Thyroid gland (tissue), 4 donors: ENCODE results near the gene NPNT. TPM values are rescaled to one million over a fixed set of nuclear protein-coding genes. Genes with fewer than 3 reads are reported as not detected.
A peak's percentile ranks its signal among the peaks of the same experiment; 100 is the strongest.

Source experiments
- DNase-seq, 2 donors: peaks; one replicate each; pipeline ENCODE4 v3.0.0-alpha.2; 2019
- H3K27ac ChIP-seq, 3 donors: fragments of 200-600 bp; sonication (generic); 1 replicate in 2 of 3; 2 replicates in 1 of 3; pipeline ENCODE4 v1.5.1; 2016 to 2019; ENCODE audit warnings: mild to moderate bottlenecking in 1 of 3, moderate library complexity in 1 of 3
- H3K27me3 ChIP-seq: fragments of 200-600 bp; sonication (generic); one replicate; pipeline ENCODE4 v1.5.1; 2019
- H3K36me3 ChIP-seq, 2 donors: fragments of 200-600 bp; sonication (generic); one replicate each; pipeline ENCODE4 v1.5.1; 2016 to 2019
- H3K4me1 ChIP-seq, 2 donors: fragments of 200-600 bp; sonication (generic); one replicate each; pipeline ENCODE4 v1.5.1; 2017 to 2019
- H3K4me3 ChIP-seq, 3 donors: fragments of 200-600 bp; sonication (generic); replicated peaks in 1 of 3; 1 replicate in 2 of 3; 2 replicates in 1 of 3; pipeline ENCODE4 v1.5.1; 2016; ENCODE audit warnings: mild to moderate bottlenecking in 1 of 3
- H3K9me3 ChIP-seq: fragments of 200-600 bp; sonication (generic); one replicate; pipeline ENCODE4 v1.5.1; 2017
- CTCF ChIP-seq, 6 experiments: fragments of 200-600 bp in 3 of 6; fragments of 450-650 bp in 3 of 6; sonication (generic) in 3 of 6; IDR thresholded peaks; one replicate each; pipeline ENCODE4 v1.5.1; 2016 to 2019; ENCODE audit warnings: antibody characterized with exemption in 6 of 6, mild to moderate bottlenecking in 2 of 6, inconsistent platforms in 1 of 6, moderate library complexity in 1 of 6
- POLR2A ChIP-seq, 2 donors: fragments of 450-650 bp; IDR thresholded peaks; one replicate each; pipeline ENCODE4 v1.6.1; 2017; ENCODE audit warnings: antibody characterized with exemption in 2 of 2, mild to moderate bottlenecking in 2 of 2, moderate library complexity in 1 of 2
- WGBS, 2 donors: methylation state at CpG; one replicate each; pipeline ENCODE4 v1.1.5; 2017; 5-methylcytosine and 5-hydroxymethylcytosine counted together
- intact Hi-C: fragments of 100-400 bp; cut with DNase I; formaldehyde crosslinking; loops from one replicate; pipeline ENCODE4 v1.15.1; 2023
- total RNA-seq, 4 donors: library from RNA; depleted of rRNA; stranded (reverse); fragments of >200 nt; gene quantifications; one replicate each; pipeline ENCODE4 v1.2.3, GENCODE V29; 2016

Gene NPNT
- total RNA-seq, 4 donors from 2014 or later = 630 to 907 (median 817) TPM

GRCh38 chr4:105937759-105938158 lies 42.5 kb downstream of the NPNT start:
- Histone ChIP-seq H3K36me3 (peaks cover 24 to 28% of the 10 kb centered on the region in 2 donors), H3K4me3 (no peak overlapping the region), H3K4me1 (peaks cover 17 to 32% of the 10 kb centered on the region in 2 donors), H3K9me3 (no peaks in the 10 kb centered on the region), H3K27me3 (no peaks in the 10 kb centered on the region), H3K27ac (peak overlapping the region; percentile 58 to 71 (median 67))
- DNase-seq = no peak
- WGBS, 2 donors = 39% methylated on average over 1 of the region's 1 CpG
- no peak for TF ChIP-seq POLR2A (IDR thresholded peaks at IDR 0.05)
- no peak for TF ChIP-seq CTCF (IDR thresholded peaks at IDR 0.05)
- intact Hi-C loops = no loop called here

GRCh38 chr4:105943234-105943633 lies 48.0 kb downstream of the NPNT start:
- Histone ChIP-seq H3K27me3 (no peaks in the 10 kb centered on the region), H3K27ac (no peak overlapping the region), H3K4me1 (peaks cover 6 to 8% of the 10 kb centered on the region in 2 donors), H3K4me3 (no peak overlapping the region), H3K9me3 (no peaks in the 10 kb centered on the region), H3K36me3 (peaks cover 39 to 49% of the 10 kb centered on the region in 2 donors)
- DNase-seq = no peak
- intact Hi-C loops = no loop called here
- TF ChIP-seq POLR2A (IDR thresholded peaks at IDR 0.05) = no peak
- WGBS, 2 donors = 90 to 94% methylated on average over 3 of the region's 3 CpGs

- WGBS, 2 donors = 26 to 40% methylated on average over 1 of the region's 1 CpG
- Histone ChIP-seq H3K4me1 (peaks cover 0 to 5% of the 10 kb centered on the region in 2 donors), H3K9me3 (no peaks in the 10 kb centered on the region), H3K27ac (peak overlapping the region in 1 of 3 donors; percentile 5), H3K36me3 (peaks cover 39 to 45% of the 10 kb centered on the region in 2 donors), H3K4me3 (no peak overlapping the region), H3K27me3 (no peaks in the 10 kb centered on the region)
- DNase-seq = peak; percentile 33 to 40
- TF ChIP-seq CTCF (IDR thresholded peaks at IDR 0.05) = no peak
- TF ChIP-seq POLR2A (IDR thresholded peaks at IDR 0.05) = no peak
- intact Hi-C loops = no loop called here
These were observed 49.3 kb downstream of the NPNT start for GRCh38 chr4:105944540-105944939.

GRCh38 chr4:105946771-105947170 lies 51.5 kb downstream of the NPNT start:
- no peak for DNase-seq
- TF ChIP-seq CTCF (IDR thresholded peaks at IDR 0.05) = no peak
- TF ChIP-seq POLR2A (IDR thresholded peaks at IDR 0.05) = no peak
- Histone ChIP-seq H3K36me3 (peaks cover 22 to 31% of the 10 kb centered on the region in 2 donors), H3K9me3 (no peaks in the 10 kb centered on the region), H3K27ac (no peak overlapping the region), H3K4me1 (peaks cover 8 to 15% of the 10 kb centered on the region in 2 donors), H3K27me3 (no peaks in the 10 kb centered on the region), H3K4me3 (no peak overlapping the region)
- 82 to 90% methylated on average over 3 of the region's 3 CpGs for WGBS, 2 donors
- intact Hi-C loops = no loop called here

DNA sequence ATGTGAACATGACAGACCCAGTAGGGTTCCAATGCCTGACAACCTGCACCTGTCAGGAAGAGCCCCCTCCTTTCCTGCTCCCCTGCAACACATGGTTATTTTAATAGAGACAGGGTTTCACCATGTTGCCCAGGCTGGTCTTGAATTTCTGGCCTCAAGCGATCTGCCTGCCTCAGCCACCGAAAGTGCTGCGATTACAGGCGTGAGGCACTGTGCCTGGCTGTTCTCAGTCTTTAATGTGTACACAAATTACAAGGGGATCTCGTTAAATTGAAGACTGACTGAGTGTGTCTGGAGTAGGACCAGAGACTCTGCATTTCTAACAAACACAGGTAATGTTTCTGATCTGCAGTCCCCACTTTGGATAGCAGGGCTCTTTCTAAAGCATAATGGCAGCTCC lies 55.4 kb downstream of the NPNT start:
- Histone ChIP-seq H3K36me3 (peaks cover under 1 to 10% of the 10 kb centered on the region in 2 donors), H3K4me1 (peaks cover 6 to 21% of the 10 kb centered on the region in 2 donors), H3K4me3 (no peak overlapping the region), H3K27me3 (no peaks in the 10 kb centered on the region), H3K27ac (no peak overlapping the region), H3K9me3 (no peaks in the 10 kb centered on the region)
- intact Hi-C loops = no loop called here
- DNase-seq = no peak
- no peak for TF ChIP-seq CTCF (IDR thresholded peaks at IDR 0.05)
- no peak for TF ChIP-seq POLR2A (IDR thresholded peaks at IDR 0.05)
- 82 to 91% methylated on average over 3 to 5 of the region's 5 CpGs for WGBS, 2 donors
